ENCODE results near the gene PRR15. TPM values are rescaled to one million over a fixed set of nuclear protein-coding genes. Genes with fewer than 3 reads are reported as not detected.

Gene PRR15
- total RNA-seq, 1 donor from 2014 or later, result 13.0 TPM

DNA sequence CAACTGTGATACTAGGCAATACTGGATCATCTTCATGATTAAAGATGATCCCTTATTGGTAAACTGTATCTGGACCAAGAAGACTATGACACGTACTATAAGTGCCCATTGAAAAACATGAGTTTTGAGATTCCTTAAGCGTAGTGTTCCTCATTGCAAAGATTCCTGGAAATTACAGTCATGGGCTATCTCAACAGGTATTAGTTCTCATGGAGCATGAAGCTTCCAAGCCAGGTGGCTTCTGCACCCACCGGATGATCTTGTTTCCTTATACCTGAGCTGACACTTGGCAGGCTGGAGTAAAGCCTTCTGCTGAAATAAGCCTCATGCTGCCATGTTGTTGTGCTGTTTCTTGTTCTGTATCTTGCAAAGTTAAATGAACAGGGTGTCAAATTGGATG is 8.6 kb upstream of the PRR15 start:
- TF ChIP-seq, protein P1, sequence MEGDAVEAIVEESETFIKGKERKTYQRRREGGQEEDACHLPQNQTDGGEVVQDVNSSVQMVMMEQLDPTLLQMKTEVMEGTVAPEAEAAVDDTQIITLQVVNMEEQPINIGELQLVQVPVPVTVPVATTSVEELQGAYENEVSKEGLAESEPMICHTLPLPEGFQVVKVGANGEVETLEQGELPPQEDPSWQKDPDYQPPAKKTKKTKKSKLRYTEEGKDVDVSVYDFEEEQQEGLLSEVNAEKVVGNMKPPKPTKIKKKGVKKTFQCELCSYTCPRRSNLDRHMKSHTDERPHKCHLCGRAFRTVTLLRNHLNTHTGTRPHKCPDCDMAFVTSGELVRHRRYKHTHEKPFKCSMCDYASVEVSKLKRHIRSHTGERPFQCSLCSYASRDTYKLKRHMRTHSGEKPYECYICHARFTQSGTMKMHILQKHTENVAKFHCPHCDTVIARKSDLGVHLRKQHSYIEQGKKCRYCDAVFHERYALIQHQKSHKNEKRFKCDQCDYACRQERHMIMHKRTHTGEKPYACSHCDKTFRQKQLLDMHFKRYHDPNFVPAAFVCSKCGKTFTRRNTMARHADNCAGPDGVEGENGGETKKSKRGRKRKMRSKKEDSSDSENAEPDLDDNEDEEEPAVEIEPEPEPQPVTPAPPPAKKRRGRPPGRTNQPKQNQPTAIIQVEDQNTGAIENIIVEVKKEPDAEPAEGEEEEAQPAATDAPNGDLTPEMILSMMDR (IDR thresholded peaks at IDR 0.05; ENCODE audit: unreplicated experiment), result no peak
- Mint-ChIP-seq H3K27ac (no peak overlapping the region), H3K27me3 (peaks cover 10% of the 10 kb centered on the region), H3K36me3 (ENCODE audit: insufficient read depth) (peaks cover 4% of the 10 kb centered on the region), H3K4me3 (ENCODE audit: low read depth) (no peak overlapping the region), H3K9me3 (ENCODE audit: low read depth) (no peaks in the 10 kb centered on the region), H3K4me1 (ENCODE audit: low read depth) (no peaks in the 10 kb centered on the region)
- DNase-seq (ENCODE audit: low spot score, unreplicated experiment), result no peak

DNA sequence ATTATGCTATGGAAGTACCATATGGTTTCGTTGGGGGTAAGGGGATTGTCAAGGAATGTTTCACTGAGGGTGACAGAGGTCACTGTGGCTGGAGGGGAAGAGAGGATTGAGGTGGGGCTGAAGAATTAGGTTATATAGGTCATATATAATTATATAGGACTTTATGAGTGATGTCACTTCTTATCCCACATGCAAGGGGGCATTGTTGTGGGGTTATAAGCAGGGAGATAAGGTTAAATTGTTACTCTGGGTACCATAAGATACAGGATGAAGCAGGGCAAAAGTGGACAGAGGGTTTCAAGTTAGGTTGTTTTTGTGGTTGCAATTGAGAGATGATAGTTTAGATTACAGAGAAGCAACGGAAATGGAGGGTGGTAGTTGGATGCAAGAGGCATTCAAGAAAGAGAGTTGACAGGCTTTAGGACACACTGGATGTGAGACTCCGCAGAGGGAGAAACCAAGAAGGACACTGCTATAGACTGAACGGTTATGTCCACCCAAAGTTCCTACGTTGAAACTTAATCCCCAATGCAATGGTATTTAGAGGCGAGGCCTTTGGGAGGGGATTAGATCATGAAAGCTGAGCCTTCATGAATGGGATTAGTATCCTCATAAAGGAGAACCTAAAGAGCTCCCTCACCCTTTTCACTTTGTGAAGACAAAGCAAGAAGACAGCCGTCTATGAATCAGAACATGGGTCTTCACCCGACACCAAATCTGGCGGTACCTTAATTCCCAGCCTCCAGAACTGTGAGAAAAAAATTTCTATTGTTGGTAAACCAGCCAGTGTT is 7.0 kb upstream of the PRR15 start:
- Mint-ChIP-seq H3K27ac (no peak overlapping the region), H3K4me1 (ENCODE audit: low read depth) (no peaks in the 10 kb centered on the region), H3K36me3 (ENCODE audit: insufficient read depth) (peaks cover 1% of the 10 kb centered on the region), H3K4me3 (ENCODE audit: low read depth) (no peak overlapping the region), H3K9me3 (ENCODE audit: low read depth) (no peaks in the 10 kb centered on the region), H3K27me3 (peaks cover 14% of the 10 kb centered on the region)
- TF ChIP-seq, protein P1 (IDR thresholded peaks at IDR 0.05; ENCODE audit: unreplicated experiment), result no peak
- DNase-seq (ENCODE audit: low spot score, unreplicated experiment), result no peak

DNA sequence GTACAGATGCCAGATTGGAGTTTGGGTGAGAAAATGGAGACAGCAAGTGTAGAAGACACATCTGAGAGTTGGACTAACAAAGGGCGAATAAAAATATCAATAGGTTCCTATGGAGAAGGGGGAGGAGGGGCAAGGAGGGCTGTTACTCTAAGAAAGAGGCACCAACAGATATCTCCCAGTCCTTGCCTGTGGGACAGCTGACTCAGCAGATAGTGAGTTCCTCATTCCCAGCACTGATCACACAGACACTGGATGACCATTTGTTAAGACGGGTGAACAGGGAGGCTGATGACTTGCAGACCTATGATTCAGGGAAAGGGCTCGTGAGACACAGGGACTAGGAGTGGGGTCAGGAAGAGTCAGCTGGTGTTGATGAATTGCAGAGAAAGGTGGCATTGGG is 5.7 kb upstream of the PRR15 start:
- TF ChIP-seq, protein P1 (IDR thresholded peaks at IDR 0.05; ENCODE audit: unreplicated experiment), result no peak
- Mint-ChIP-seq H3K27ac (no peak overlapping the region), H3K4me1 (ENCODE audit: low read depth) (no peaks in the 10 kb centered on the region), H3K36me3 (ENCODE audit: insufficient read depth) (no peaks in the 10 kb centered on the region), H3K27me3 (peaks cover 16% of the 10 kb centered on the region), H3K9me3 (ENCODE audit: low read depth) (no peaks in the 10 kb centered on the region), H3K4me3 (ENCODE audit: low read depth) (no peak overlapping the region)
- no peak for DNase-seq (ENCODE audit: low spot score, unreplicated experiment)

DNA sequence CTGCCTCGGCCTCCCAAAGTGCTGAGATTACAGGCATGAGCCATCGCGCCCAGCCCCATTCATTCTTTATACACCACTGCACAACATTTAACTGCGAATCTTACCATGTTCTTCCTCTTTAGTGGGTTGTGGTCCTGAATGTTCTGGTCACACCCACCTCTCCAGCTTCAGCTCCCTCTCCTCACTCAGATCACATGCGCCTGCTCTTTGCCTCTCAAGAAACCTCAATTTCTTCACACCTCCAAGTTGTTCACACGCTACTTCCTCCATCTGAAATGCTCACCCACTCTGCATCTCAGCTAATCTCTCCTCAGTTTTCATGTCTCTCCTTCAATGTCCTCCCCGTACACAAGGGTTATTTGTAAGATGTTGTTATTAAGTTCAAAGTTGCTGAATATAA is 2.4 kb upstream of the PRR15 start:
- no peaks in the 10 kb centered on the region for H3K9me3 Mint-ChIP-seq (ENCODE audit: low read depth)
- peaks cover 12% of the 10 kb centered on the region for H3K4me1 Mint-ChIP-seq (ENCODE audit: low read depth)
- TF ChIP-seq, protein P1 (IDR thresholded peaks at IDR 0.05; ENCODE audit: unreplicated experiment), result no peak
- H3K4me3 Mint-ChIP-seq (ENCODE audit: low read depth), result no peak overlapping the region
- H3K27ac Mint-ChIP-seq, result no peak overlapping the region
- no peak for DNase-seq (ENCODE audit: low spot score, unreplicated experiment)
- peaks cover 1% of the 10 kb centered on the region for H3K36me3 Mint-ChIP-seq (ENCODE audit: insufficient read depth)
- H3K27me3 Mint-ChIP-seq, result peaks cover 16% of the 10 kb centered on the region

DNA sequence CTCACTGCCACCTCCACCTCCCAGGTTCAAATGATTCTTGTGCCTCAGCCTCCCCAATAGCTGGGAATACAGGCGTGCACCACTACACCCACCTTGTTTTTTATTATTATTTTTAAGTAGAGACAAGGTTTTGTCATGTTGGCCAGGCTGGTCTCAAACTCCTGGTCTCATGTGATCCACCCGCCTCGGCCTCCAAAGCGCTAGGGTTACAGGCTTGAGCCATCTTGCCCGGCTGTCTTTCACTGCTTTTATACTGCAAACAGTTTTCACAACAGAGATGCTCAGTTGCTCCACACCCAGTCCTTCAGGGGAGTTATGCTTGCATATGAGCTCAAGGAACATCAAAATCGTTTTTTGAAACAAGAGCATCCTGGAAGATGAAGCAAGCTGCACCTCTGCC is 1.3 kb upstream of the PRR15 start:
- H3K27me3 Mint-ChIP-seq, result peaks cover 16% of the 10 kb centered on the region
- DNase-seq (ENCODE audit: low spot score, unreplicated experiment), result no peak
- peaks cover 7% of the 10 kb centered on the region for H3K36me3 Mint-ChIP-seq (ENCODE audit: insufficient read depth)
- H3K4me3 Mint-ChIP-seq (ENCODE audit: low read depth), result peak overlapping the region; percentile 98
- H3K27ac Mint-ChIP-seq, result no peak overlapping the region
- H3K4me1 Mint-ChIP-seq (ENCODE audit: low read depth), result peaks cover 18% of the 10 kb centered on the region
- TF ChIP-seq, protein P1 (IDR thresholded peaks at IDR 0.05; ENCODE audit: unreplicated experiment), result no peak
- no peaks in the 10 kb centered on the region for H3K9me3 Mint-ChIP-seq (ENCODE audit: low read depth)

All from progenitor cell of endocrine pancreas (in vitro differentiated cells).